Stimulated activated CD8-positive, alpha-beta memory T cell treated with anti-CD3 and anti-CD28 coated beads, Interleukin-12 subunit alpha, Interleukin-12 subunit beta, amount 100 ng/mL, for 24 hours (primary cell): ENCODE results near the gene CPNE4.
"Not testable (repeated sequence)": the region's sequence is repeated elsewhere in the genome, so short reads cannot be mapped to it uniquely, and the experiment has no call there.

Experiments
- DNase-seq: peaks from one replicate; pipeline ENCODE4 v3.0.0-alpha.2; 2020; ENCODE audit errors: extremely low read depth

Gene CPNE4

DNA sequence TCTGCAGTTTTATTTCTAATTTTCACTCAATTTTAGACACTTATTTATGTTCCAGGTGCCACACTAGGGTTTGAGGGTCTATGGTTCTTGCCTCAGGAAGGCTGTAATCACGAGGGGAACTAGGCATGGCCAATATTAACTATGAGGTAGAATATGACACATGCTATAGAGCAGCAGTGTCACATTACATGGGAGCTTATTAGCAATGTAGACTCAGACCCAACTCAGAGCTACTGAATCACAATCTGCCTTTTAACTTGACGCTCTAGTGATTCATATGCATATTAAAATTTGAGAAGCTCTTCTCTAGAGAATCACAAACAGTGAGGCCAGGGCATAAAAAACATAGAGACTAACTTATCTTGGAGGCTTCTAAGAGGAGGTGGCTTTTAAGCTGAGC lies 499.2 kb downstream of the CPNE4 start:
- DNase-seq = no peak

GRCh38 chr3:131535131-131535530 lies 499.7 kb downstream of the CPNE4 start:
- DNase-seq = no peak

- no peak for DNase-seq
Measured at GRCh38 chr3:131532645-131533044, 502.2 kb downstream of the CPNE4 start.

- no peak for DNase-seq
Measured at GRCh38 chr3:131530843-131531242, 504.0 kb downstream of the CPNE4 start.

- DNase-seq = no peak
Measured at GRCh38 chr3:131530388-131530787, 504.4 kb downstream of the CPNE4 start.

DNA sequence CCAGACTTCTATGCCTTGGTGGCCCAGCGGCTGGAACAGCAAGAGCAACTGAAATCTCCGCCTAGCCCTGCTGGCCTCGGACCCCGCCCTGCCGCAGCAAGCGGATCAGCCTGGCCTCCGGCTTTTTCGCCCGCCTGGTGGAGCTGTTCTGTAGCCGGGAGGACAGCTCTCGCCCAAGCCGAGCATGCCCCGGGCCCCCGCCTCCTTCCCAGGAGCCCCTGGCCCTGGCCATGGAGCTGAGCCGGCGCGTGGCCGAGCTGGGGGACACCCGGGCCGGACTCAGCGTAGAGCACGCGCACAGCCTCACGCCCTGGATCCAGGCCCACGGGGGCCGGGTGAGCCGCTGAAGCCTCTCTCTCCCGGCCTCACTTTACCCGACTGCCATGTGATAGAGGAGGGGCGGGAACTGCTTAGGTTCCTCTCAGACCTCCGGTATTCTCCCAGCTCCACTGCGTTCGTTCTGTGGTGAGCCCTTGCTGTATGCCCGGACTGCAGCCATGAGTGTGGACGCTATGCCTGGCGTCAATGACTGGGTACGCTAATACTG lies 507.9 kb downstream of the CPNE4 start:
- DNase-seq = no peak

- DNase-seq = no peak
Measured at GRCh38 chr3:131518680-131519079, 516.1 kb downstream of the CPNE4 start.

GRCh38 chr3:131505421-131505820 lies 529.4 kb downstream of the CPNE4 start:
- DNase-seq = no peak

GRCh38 chr3:131503320-131503635 lies 531.5 kb downstream of the CPNE4 start:
- no peak for DNase-seq

DNA sequence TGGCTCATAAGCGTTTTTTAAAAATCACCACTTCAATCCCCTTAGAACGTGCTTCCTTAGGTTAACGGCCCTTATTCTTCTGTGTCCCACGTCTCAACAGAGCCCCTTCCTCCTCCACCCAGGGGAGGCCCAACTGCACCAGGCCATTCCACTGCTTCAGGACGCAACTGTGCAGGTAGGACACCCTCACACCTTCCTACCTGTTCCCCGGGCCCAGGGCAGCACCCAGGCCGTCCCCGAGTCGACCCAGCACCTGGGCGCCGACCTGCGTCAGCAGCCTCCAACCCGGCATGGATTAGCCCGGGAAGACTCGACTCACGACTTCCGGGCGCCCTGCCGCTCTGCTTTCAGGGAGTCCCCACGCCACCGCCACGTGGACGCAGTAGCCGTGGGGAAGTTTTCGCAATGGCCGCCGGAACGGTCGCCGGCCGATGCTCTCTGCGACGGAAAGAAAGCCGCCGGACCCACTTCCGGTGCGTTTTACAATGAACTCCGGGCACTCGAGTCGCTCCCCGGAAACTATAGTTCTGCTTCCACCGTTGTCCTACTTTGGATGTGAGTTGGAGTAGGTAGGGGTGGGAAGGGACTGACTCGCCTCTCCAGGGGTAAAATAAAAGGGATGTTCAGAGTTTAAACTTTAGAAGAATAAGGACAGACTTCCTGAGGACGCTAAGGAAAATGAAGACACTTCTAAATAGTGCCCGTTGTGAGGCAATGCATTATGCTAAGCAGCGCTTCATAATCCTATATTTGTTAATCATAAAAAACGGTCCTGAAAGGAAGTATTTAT lies 532.1 kb downstream of the CPNE4 start, which contains the start of gene MRPL3:
MRPL3 (minus strand) TSS at position 442 of the 790 bp plus-strand sequence; CDS start at position 292, 150 bp downstream.
- DNase-seq = peak; percentile 63

DNA sequence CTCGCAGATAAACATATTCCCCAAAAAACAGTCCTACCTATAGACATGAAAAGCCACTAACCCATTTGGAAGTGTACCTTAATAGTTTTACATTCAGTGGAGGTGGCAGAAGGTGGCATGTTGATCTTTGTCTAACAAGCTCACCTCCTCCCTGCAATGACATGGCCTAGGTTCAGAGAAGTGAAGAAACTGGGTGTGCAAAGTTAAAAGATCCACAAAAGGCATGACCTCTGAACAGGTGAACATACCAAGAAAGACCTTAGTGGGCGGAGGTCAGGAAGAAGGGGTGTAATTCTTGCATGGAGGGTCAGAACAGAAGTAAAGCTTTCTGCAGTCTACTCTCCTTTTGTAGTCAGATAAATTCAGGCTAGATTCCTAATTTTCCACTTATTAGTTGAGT lies 532.9 kb downstream of the CPNE4 start:
- DNase-seq = no peak

- no peak for DNase-seq
Measured at GRCh38 chr3:131494706-131495105, 540.1 kb downstream of the CPNE4 start.

GRCh38 chr3:131491775-131492174 lies 543.0 kb downstream of the CPNE4 start:
- DNase-seq = no peak

DNA sequence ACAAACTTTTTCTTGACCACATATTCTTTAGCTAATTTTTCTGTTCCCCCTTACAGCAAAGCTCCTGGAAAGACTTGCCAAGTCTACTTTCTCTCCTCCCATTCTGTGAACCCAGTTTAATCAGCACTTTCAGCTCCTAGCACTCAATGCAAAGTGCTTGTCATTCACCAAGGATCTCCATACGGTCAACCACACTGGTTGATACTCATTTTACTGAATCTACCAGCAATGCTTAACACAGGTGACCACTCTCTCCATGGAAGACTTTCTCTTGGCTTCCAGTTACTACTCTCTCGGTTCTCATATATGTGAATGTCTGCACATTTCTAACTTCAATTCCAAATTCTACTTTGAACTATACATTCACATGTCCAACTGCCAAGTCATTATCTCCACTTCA lies 543.7 kb downstream of the CPNE4 start:
- DNase-seq = no peak

GRCh38 chr3:131486545-131486944 lies 548.3 kb downstream of the CPNE4 start:
- not testable (repeated sequence) for DNase-seq

DNA sequence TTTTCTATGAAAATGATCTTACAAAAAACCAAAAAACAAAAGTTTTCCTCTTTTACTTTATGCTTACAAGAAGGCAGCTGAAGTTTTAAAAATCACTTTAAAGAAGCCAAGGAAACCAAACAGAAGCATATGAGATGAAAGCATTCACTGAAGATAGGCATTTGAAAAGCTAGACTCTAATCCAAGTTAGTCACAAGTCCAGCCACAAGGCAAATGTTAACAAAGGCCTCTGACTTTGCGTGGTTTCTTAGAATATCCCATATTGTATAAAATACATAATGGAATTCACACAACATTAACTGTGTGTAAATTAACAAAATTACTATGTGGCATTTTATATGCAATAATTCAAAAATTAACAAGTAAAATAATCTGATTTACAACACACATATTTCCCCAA lies 549.7 kb downstream of the CPNE4 start:
- no peak for DNase-seq

- no peak for DNase-seq
Measured at GRCh38 chr3:131484496-131485111, 550.2 kb downstream of the CPNE4 start.
